HG03521 (cell line): Measurements from ENCODE around the gene PERM1.
"Not testable (repeated sequence)": the region's sequence is repeated elsewhere in the genome, so short reads cannot be mapped to it uniquely, and the experiment has no call there.

Experiments
- ATAC-seq: cut with Tn5 transposase; IDR thresholded peaks from one replicate; pipeline ENCODE4 v1.9.1; 2021; ENCODE audit warnings: mild to moderate bottlenecking, moderate library complexity; ENCODE audit not compliant: unreplicated experiment

PERM1 gene

GRCh38 chr1:997993-998744 lies 16.3 kb upstream of the PERM1 start:
- no peak for ATAC-seq

- no peak for ATAC-seq
Measured at GRCh38 chr1:997713-997992, 15.8 kb upstream of the PERM1 start.

GRCh38 chr1:996851-997712 lies 15.2 kb upstream of the PERM1 start:
- no peak for ATAC-seq

- ATAC-seq, result no peak
Measured at GRCh38 chr1:995665-996633, 14.1 kb upstream of the PERM1 start.

- ATAC-seq, result not testable (repeated sequence)
Measured at GRCh38 chr1:994546-994945, 12.7 kb upstream of the PERM1 start.

GRCh38 chr1:993379-993995 lies 11.6 kb upstream of the PERM1 start:
- no peak for ATAC-seq

GRCh38 chr1:992362-992761 lies 10.5 kb upstream of the PERM1 start:
- ATAC-seq, result no peak

GRCh38 chr1:991895-992294 lies 10.0 kb upstream of the PERM1 start:
- no peak for ATAC-seq

- not testable (repeated sequence) for ATAC-seq
Measured at GRCh38 chr1:991275-991674, 9.4 kb upstream of the PERM1 start.

GRCh38 chr1:988061-988460 lies 6.2 kb upstream of the PERM1 start:
- ATAC-seq, result not testable (repeated sequence)

- no peak for ATAC-seq
Measured at GRCh38 chr1:985126-985525, 3.2 kb upstream of the PERM1 start.

- no peak for ATAC-seq
Measured at GRCh38 chr1:984476-984814, 2.6 kb upstream of the PERM1 start.

GRCh38 chr1:983798-984475 lies 2.0 kb upstream of the PERM1 start:
- ATAC-seq, result no peak

GRCh38 chr1:982765-983436 lies 1.0 kb upstream of the PERM1 start:
- ATAC-seq, result no peak

GRCh38 chr1:981491-981954 lies 370 bp downstream of the PERM1 start:
- no peak for ATAC-seq

- no peak for ATAC-seq
Measured at GRCh38 chr1:980602-981395, 1.1 kb downstream of the PERM1 start.

GRCh38 chr1:980137-980571 lies 1.7 kb downstream of the PERM1 start:
- no peak for ATAC-seq

GRCh38 chr1:979744-980072 lies 2.2 kb downstream of the PERM1 start:
- no peak for ATAC-seq
